Fibroblast of lung (primary cell): ENCODE results near the gene ZNF469.

Experiments
- CTCF ChIP-seq, 2 donors: IDR thresholded peaks in 1 of 2; conservative IDR thresholded peaks in 1 of 2; 1 replicate in 1 of 2; 2 replicates in 1 of 2; pipeline ENCODE4 v1.5.1; 2011 to 2012; ENCODE audit warnings: low read length in 2 of 2, control low read depth in 1 of 2, inconsistent platforms in 1 of 2, low read depth in 1 of 2, mild to moderate bottlenecking in 1 of 2
- EZH2 ChIP-seq: IDR thresholded peaks from 2 replicates; pipeline ENCODE4 v1.5.1; 2012; ENCODE audit warnings: low read length, control low read depth, mild to moderate bottlenecking; ENCODE audit errors: missing control alignments

DNA sequence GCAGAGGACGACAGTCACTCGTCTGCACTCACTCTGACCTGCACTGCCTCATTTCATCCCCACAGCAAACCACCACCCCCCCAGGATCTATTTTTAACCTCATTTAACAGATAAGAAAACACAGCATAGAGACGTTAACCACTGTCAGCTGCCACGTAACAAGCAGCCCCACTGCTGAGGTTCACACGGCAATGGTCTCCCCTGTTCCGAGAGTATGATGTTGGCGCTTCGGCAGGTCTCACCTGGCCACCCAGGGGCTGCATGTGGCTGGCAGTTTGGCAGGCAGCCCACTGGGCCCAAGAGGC, 16.1 kb downstream of the ZNF469 start:
- TF ChIP-seq CTCF (conservative IDR thresholded peaks at IDR 0.05 in 1 of 2, IDR thresholded peaks at IDR 0.05 in 1 of 2; ENCODE audit: low read depth in 1 of 2, low read length in 2 of 2) (no peak), EZH2 (no peak)
